ENCODE data around the gene FAM193B.

FAM193B gene

DNA sequence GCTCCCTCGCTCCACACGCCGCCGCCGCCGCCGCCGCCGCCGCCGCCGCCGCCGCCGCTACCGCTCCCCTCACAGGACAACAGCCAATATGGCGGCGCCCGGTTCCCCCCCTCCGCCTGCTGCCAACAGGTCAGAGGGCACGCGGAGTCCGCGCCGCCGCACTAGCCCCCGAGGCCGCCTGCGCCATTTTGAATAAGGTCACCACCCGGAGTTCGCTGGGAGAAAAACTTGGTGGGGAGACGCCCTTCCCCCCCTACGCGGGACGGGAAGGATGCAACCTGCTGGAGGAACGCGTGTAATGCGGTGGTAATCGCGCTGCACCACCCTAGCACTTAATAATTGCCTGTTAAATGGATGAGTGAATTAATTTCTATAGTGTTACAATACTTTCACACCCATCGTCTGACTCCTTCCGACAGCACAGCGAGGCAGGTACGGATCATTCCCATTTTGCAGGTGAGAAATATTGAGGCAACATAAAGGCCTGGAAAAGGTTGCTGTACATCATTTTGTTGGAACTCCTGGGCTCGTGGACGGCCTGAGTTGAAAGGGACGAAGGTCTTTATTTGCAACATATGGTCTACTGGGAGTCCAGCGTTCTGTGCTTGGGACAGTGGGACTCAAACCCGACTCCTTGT lies at the start of gene FAM193B:
FAM193B (minus strand) TSS at position 90 of the 638 bp plus-strand sequence. CDS start 105 bp downstream, outside the sequence.
- peak; percentile 85 to 96 (median 91) for DNase-seq (ENCODE audit: low read depth in 3 of 3, low spot score in 1 of 3)

DNA sequence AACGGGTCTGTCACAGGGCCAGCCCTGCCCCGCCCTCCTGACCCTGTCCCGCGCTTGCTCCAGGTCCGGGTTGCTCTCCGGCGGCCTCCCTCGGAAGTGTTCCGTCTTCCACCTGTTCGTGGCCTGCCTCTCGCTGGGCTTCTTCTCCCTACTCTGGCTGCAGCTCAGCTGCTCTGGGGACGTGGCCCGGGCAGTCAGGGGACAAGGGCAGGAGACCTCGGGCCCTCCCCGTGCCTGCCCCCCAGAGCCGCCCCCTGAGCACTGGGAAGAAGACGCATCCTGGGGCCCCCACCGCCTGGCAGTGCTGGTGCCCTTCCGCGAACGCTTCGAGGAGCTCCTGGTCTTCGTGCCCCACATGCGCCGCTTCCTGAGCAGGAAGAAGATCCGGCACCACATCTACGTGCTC lies 49.8 kb upstream of the FAM193B start:
- no peak for DNase-seq (ENCODE audit: low read depth in 3 of 3, low spot score in 1 of 3)

DNA sequence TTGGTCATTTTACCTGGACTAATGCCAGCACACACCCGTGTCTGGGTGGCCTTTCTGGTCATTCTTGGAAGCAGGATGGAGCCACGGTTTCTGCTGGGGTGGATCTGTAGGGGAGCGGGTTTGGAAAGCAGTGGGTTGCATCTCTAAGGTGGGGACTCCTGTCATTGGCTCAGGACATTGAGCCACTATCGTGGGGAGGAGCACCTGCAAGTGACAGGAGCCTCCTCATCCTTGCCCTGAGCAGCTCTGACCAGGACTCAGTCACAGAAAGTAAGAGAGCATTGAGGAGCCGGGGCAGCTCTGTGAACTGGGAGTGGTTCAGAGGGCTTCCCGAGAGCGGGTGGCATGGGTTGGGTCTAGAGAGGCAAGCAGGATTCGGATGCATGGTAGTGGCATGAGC lies 49.3 kb upstream of the FAM193B start:
- no peak for DNase-seq (ENCODE audit: low read depth in 3 of 3, low spot score in 1 of 3)

DNA sequence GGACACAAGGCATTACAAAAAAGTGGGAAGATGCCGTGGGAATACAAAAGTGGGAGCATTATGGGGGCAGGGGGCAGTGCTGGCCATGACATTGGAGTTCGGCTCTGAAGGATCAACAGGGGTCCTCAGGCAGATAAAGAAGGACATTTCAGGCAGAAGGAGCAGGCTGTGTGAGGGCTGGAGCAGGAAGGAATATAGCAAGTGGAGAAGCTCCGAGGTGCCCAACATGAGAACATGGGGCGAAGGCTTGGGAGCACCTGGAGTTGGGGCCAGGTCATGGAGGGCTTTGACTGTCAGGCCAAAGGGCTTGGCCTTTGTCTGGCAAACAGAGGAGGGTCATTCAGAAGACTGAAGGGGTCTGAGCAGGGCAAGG lies 48.1 kb upstream of the FAM193B start:
- DNase-seq (ENCODE audit: low read depth in 3 of 3, low spot score in 1 of 3), result no peak

DNA sequence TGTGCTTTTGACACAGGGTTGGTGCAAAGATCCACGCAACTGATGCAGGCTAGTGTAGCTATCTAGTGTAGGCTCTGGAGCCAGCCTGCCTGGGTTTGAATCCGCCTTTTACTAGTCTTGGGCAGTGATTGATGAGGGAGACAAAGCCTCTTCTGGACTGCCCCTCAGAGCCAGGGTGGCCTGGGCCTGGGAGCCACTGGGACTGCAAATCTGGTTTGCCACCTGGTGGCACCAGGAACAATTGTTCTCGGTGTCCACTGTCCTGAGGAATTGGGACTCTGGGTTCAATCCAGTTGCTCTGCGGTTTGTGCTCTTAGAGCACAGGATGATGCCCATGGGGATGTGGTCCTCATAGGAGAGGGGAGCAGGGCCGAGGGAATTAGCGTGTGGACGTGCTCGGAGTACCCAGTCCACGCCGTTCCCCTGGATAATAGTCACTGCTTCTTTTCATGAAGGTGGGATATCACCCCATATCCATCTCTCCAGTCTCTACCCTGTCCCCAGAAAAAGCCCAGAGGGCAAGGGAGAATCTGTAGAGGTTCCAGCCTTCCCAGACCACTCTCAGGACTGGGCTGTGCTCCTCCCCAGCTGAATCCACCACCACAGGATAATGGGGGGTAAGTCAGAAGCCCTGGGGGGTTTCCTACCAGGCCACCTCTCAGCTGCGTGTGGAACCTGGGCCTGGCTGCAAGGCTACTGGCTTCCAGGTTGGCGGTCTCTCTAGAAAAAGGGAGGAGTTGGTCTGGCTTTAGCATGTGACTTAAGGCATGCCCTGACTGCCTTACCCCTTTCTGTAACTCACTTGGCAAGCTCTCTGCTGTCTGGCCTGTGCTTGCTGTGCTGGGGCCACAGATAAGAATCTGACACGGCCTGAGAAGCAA lies 47.5 kb upstream of the FAM193B start:
- no peak for DNase-seq (ENCODE audit: low read depth in 3 of 3, low spot score in 1 of 3)

DNA sequence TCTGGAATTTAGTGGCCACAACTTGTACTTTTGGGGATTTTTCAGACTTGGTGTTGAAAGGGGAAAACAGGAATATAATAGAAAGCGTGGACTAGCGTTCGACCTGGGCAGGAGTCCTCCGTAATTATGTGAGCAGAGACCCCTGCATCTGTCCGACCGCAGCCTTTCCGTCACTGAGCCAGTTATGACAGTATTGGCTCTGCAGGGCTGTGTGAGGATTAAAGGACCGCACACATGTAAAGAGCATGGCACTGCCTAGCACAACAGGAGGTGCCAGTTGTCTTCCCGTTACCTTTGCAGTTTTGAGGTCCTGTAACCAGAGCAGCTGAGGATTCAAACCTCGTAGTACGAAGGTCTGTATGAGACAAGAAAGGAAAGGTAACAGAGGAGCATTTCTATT lies 46.8 kb upstream of the FAM193B start:
- DNase-seq (ENCODE audit: low read depth in 3 of 3, low spot score in 1 of 3), result no peak

DNA sequence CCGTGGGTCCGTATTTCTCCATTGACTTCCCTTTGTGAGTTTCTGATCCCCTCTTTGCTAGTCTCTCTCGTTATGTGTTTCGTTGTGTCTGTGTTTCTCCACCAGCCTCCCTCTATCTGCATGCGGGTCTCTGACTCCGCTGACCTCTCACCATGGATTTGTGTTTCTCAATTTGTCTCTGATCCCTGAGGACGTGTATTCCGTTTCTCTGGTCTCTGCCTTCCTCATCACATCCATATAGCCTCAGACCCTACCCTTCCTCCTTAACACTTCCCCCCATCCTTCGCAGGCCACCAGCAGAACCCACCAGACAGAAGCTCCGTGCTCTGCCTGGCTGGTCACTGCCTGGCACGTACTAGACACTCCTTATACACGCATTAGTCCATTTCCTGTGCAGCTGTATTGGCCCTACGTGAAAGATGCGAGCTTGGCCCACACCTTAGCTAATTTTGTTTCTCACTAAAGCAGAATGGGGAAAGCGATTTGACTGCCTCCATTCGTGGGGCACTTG lies 46.2 kb upstream of the FAM193B start:
- DNase-seq (ENCODE audit: low read depth in 3 of 3, low spot score in 1 of 3), result no peak

DNA sequence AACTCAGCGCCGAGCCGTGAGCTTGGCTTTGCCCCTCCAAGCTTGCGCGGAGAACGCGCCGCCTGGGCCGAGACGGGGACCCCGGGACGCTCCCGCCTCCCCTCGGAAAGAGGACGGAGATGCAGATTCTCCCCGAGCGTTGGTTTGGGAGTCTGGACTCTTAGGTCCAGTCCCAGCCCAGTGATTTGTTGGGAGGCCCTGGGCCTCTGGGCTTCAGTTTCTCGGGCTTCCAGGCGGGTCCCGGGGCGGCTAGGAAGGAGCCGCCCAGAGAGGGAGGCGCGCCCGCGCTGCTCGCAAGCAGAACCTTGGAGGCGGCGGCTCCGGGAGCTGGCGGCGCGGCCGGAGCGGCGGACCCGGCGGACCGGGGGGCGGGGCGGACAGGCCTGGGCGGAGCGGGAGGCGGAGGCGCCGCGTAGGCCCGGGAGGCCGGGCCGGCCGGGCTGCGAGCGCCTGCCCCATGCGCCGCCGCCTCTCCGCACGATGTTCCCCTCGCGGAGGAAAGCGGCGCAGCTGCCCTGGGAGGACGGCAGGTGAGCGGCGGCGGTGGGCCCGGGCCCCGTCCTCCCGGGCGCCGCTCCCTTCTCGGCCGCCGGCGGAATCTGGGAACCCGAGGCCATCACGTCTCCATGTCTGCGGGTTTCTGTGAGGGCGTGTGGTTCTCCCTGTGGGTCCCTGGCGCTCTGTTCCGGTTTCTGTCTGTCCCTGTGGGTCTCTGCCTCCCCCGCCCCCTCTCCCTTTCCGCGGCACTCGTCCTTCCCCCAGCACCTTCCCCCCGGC lies 45.6 kb upstream of the FAM193B start, which contains the start of gene B4GALT7:
B4GALT7 (plus strand) TSS at position 402 of the 777 bp plus-strand sequence; CDS start at position 481, 79 bp downstream.
- peak; percentile 60 to 87 (median 76) for DNase-seq (ENCODE audit: low read depth in 3 of 3, low spot score in 1 of 3)

DNA sequence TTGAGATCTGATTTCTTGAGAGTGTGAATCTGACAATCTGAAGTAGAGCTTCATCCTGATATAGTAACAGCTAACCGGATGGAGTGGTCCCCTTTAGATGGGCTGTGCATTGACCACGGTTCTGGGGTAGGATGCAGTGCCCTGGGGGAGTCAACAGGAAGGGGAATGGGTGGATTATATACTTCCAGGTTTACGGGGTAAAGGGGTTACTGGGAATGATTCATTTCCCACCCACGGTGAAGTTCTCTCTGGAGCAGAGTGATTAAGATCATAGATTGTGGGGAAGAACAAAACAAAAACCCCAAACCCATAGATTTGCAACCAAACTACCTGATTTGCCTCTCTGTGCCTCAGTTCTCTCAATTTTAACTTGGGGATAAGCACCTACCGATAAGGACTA lies 44.1 kb upstream of the FAM193B start:
- DNase-seq (ENCODE audit: low read depth in 3 of 3, low spot score in 1 of 3), result no peak

DNA sequence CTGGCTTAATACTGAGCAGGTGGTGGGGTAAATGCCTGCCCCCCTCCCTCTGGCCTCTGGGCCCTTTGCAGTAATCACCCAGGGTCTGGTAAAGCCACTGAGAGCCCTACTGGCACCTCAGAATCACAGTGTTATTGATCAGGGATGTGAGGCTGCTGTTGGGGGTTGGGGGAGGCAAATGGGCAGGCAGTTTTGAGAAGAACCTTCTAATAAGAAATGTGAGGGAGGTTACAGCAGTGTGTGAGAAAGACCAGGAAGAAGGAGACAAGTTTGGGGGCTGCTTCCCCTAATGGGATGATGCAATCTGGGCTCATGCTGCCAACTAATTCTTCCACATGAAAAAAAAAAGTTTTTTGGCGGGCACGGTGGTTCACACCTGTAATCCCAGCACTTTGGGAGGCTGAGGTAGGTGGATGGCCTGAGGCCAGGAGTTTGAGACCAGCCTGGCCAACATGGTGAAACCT lies 42.4 kb upstream of the FAM193B start:
- DNase-seq (ENCODE audit: low read depth in 3 of 3, low spot score in 1 of 3), result no peak

DNA sequence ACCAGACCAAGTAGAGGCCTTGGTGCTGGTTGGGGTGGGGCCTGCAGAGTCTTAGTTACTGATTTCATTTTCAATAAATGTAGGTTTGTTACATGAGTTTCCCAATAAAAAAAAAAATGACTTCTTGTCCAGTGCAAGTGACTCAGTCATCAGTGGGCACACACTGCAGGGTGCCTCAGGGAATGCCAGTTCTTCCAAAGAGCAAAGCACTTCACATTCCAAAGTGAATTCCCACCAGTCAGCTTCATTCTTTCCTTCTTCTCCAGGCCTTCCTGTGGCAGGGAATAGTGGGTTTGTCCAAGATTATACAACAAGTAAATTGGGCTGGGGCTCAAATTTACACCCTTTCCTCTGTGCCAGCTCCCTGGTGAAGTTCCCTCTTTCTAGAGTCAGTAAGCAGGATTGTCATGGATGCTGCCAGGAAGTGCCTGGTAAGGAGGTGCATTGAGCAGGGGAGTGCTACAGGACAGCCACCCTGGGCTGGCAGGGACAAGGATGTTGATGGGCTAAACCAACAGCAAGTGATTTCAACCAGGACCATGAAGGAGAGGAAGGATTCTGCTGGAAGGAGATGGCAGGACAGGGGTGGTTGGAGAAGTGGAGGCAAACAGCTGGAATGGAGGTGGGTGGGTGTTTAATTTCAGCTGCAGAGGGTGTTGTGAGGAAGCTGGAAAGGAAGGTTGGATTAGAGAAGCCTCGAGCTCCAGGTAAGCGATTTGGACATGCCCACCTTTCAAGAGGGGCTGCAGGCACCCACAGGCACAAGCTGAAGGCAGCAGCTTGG lies 41.8 kb upstream of the FAM193B start:
- no peak for DNase-seq (ENCODE audit: low read depth in 3 of 3, low spot score in 1 of 3)

DNA sequence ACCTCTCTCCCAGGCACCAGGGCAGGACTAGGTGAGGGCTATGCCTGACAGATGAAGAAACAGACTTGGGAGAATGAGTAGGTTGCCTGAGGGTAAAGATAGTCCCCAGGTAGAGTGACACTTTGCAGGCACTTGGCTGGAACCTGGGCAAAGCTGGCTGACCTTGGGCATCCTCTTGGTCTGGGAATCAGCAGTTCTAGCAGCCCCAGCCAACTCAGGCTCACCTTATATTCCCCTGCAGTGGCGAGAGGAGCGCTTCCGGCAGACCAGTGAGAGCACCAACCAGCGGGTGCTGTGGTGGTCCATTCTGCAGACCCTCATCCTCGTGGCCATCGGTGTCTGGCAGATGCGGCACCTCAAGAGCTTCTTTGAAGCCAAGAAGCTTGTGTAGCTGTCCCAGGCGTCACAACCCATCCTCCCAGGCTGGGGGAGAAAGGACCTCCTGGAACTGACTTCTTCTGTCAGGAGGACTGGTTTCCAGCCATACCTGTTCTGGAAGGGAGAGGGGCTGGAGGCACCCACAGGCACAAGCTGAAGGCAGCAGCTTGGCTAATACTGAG lies 40.7 kb upstream of the FAM193B start:
- DNase-seq (ENCODE audit: low read depth in 3 of 3, low spot score in 1 of 3), result no peak

DNA sequence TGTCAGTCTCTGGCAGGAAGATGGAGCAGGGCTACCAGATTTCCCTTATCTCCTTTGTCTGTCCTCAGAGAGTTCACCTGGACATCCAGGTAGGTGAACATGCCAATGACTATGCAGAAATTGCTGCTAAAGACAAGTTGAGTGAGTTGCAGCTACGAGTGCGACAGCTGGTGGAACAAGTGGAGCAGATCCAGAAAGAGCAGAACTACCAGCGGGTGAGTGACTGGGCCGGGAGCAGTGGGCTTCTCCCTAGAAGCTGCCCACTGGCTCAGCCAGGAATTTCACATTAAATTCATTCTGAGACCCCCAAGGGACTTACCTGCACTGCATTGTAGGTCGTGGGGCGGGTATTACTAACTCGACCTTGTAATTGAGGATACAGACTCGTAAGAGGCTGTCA lies 39.7 kb upstream of the FAM193B start:
- no peak for DNase-seq (ENCODE audit: low read depth in 3 of 3, low spot score in 1 of 3)

DNA sequence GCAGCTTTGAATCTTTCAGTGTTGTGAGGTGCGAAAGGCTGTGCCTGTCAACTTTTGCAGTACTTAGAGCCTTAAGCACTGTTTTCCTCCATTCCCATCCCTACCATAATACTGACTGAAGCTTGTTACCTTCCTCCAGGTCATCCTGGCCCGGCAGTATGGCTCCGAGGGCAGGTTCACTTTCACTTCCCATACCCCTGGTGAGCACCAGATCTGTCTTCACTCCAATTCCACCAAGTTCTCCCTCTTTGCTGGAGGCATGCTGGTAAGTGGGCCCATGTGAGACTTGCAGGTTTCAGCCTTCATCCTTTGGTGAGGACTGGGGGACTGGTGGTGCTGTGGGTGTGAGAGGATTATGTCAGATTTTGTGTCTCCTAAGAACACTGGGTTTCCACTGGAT lies 39.1 kb upstream of the FAM193B start:
- no peak for DNase-seq (ENCODE audit: low read depth in 3 of 3, low spot score in 1 of 3)

DNA sequence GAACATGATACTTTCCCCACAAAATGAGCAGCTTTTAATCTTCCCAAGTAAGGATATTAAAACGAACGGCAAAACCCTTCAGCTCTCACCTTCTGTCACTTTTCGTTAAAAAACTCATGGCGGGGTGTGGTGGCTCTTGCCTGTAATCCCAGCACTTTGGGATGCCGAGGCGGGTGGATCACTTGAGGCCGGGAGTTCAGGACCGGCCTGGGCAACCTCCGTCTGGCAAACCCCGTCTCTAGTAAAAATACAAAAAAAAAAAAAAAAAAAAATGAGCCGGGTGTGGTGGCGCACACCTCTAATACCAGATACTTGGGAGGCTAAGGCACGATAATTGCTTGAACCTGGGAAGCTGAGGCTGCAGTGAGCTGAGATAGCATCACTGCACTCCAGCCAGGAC lies 38.5 kb upstream of the FAM193B start:
- DNase-seq (ENCODE audit: low read depth in 3 of 3, low spot score in 1 of 3), result no peak

DNA sequence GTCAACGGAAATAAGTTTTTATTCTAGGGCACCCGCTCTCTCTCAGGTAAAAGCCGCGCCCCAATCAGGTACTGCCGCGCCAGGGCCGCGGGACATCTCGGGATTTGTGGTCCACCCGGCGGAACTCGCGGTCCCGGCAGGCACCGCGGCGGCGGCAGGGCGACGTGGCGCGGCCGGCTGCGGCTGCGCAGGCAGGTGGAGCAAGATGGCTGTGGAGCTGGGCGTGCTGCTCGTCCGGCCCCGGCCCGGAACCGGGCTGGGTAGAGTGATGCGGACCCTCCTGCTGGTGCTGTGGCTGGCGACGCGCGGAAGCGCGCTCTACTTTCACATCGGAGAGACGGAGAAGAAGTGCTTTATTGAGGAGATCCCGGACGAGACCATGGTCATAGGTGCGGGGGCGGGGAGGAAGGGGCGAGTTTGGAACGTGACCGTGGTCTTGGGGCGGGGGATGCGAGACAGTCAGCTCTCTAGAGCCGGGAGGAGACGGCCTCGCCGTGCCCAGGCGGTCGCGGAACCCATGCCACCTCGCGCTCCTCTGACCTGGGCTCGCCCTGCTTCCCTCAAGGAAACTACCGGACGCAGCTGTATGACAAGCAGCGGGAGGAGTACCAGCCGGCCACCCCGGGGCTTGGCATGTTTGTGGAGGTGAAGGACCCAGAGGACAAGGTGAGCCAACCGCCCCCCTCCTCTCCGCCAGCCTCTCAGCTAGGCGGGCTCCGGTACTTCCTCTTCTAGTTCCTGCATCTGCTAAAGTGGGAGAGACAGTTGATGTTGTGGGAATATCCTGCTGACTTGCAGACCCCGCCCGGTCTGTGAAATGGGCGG lies 37.9 kb upstream of the FAM193B start, which contains the start of gene TMED9:
TMED9 (plus strand) TSS at position 194 of the 825 bp plus-strand sequence; CDS start at position 206, 12 bp downstream.
- DNase-seq (ENCODE audit: low read depth in 3 of 3, low spot score in 1 of 3), result peak; percentile 63 to 83 (median 75)

DNA sequence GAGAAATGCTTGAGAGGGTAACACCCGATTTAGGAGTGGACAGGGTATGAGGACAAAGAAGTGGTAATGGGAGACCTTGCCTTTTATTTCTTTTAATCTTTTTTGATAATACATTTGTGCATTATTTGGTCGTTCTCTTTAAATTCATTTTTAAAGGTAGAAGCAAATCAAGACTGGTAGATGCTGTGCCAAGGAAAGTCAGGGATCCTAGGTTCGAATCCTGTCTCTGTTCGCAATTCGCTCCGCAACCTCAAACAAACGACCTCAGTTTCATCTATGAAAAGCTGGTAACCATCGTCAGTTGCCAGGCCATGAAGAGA lies 37.3 kb upstream of the FAM193B start:
- no peak for DNase-seq (ENCODE audit: low read depth in 3 of 3, low spot score in 1 of 3)

DNA sequence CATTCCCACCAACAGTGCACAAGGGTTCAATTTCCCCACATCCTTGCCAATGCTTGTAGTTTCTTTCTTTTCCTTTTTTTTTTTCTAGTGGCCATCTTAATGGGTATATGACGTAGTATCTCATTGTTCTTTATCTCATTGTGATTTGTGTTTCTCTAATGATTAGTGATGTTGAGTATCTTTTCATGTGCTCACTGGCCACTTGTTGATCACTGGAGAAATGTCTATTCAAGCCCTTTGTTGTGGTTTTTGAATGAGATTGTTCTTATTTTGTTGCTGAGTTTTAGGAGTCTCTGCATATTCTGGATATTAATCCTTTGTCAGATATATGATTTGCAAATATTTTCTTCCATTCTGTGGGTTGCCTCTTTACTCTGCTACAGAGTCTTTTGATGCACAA lies 36.0 kb upstream of the FAM193B start:
- no peak for DNase-seq (ENCODE audit: low read depth in 3 of 3, low spot score in 1 of 3)

DNA sequence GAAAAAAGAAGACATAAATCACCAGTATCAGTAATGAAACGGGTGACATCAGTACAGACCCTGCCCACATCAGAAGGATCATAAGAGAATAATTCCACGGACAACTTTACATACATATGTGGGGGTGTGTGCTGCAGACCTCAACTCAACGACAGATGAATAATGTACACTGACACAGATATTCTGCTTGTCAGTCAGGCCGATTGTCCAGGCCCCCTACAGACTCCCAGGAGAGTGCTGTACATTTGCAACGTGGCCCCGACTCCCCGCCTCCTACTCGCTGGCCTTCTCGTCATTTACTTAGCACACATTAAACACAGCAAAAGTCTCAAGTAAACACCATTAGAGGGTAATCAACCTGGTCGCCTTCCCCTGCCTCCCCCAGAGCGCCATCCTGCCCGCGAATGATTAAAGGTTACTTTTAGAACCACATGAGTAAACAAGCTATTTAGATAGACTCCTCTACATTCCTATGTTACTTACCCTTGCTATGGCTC lies 34.1 kb upstream of the FAM193B start:
- DNase-seq (ENCODE audit: low read depth in 3 of 3, low spot score in 1 of 3), result no peak

Measured in stimulated activated CD4-positive, alpha-beta T cell treated with anti-CD3 and anti-CD28 coated beads, TNF-alpha, amount 100 ng/mL, for 1 hour (primary cell).